G401 (cell line): ENCODE results near the gene FTCD. TPM values are rescaled to one million over a fixed set of nuclear protein-coding genes. Genes with fewer than 3 reads are reported as not detected.
"Not testable (repeated sequence)": the region's sequence is repeated elsewhere in the genome, so short reads cannot be mapped to it uniquely, and the experiment has no call there.

Source experiments
- DNase-seq: peaks from one replicate; pipeline ENCODE4 v3.0.0-alpha.2; 2015; ENCODE audit warnings: low spot score
- in situ Hi-C: cut with HindIII; loops from 2 replicates; pipeline ENCODE4 v1.10.0; 2016; ENCODE audit warnings: low sequenced_read_pairs, mixed read lengths
- total RNA-seq: library from RNA; depleted of rRNA; stranded (reverse); fragments of >200 nt; shearing (Covaris generic); gene quantifications from 2 replicates; pipeline ENCODE4 v1.2.3, GENCODE V29; 2014; rRNA removed

The FTCD gene, protein sequence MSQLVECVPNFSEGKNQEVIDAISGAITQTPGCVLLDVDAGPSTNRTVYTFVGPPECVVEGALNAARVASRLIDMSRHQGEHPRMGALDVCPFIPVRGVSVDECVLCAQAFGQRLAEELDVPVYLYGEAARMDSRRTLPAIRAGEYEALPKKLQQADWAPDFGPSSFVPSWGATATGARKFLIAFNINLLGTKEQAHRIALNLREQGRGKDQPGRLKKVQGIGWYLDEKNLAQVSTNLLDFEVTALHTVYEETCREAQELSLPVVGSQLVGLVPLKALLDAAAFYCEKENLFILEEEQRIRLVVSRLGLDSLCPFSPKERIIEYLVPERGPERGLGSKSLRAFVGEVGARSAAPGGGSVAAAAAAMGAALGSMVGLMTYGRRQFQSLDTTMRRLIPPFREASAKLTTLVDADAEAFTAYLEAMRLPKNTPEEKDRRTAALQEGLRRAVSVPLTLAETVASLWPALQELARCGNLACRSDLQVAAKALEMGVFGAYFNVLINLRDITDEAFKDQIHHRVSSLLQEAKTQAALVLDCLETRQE
- total RNA-seq: 1.1 TPM in 1 of 2 replicates, not detected in the other

DNA sequence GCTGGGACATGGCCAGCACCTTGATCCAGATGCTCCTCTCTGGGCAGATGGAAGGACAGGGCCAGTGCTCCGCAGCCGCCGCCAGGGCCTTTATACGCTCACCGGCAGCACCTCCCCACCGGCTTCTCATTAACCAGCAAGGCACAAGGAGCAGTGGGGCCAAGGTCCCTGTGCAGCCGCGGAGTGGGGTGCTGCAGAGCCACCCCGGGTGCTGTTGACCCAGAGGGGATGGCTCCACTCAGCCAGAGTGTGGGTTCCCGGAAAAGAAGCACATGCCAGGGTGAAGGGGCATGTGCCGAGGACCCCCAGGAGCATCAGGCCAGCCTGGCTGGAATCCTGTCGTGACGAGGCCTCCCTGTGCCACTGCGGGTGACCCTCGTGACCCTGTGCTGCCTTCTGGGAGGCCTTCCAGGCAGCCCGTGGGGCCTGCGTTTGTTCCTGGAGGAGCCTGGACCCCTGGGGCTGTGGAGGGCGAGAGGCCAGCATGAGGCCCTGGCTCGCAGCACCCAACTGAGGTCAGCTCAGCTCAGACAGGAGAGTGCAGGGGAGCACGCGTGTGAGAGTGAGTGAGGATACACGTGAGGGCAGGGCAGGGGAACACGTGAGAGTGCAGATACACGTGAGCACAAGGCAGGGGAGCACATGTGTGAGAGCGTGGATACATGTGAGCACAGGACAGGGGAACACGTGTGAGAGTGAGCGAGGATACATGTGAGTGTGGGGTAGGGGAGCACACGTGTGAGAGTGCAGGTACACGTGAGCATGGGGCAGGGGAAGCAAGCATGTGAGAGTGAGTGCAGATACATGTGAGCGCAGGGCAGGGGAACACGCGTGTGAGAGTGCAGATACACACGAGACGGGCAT is at the start of gene FTCD:
Gene FTCD (minus strand): TSS at position 66 of the 864 bp plus-strand sequence. CDS start 56 bp downstream, at position 10.
- no peak for DNase-seq
- in situ Hi-C loops: no loop called here

DNA sequence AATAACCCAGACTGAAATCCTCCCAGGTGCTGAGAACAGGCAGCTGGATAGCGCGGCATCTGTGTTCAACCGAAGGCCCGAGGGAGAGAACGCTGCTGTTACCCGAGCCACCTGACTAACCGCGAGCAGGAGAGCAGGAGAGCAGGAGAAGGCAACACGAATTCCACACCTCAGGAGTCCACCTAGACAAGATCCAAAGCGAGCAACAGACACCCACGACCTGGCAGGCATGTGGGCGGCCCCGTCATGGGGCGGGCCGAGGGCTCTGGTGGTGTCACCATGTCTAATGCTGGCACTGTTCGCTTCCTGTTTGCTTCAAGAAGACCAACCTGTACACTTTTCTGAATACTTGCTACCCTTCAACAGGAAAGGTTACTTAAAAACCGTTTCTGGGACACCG is 49.8 kb upstream of the FTCD start:
- in situ Hi-C loops: no loop called here

DNA sequence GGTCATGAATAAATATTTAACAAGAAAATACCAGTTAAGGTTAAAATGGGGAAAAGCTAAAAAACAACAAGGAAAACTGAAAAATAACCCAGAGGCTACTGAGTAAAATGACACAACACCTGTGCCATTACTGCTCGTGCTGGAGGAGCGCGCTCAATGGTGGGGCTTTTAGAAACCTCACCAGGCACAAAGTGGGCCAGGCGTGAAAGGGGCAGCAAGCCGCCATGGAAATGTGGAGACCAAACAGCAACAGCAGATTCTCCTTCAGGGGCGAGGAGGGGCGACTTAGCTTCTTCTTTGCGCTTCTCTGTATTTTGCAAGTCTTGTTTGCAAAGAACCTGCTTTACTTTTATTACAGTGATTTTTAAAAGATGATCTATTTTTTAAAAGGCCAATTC is 47.8 kb upstream of the FTCD start:
- no peak for DNase-seq
- in situ Hi-C loops: no loop called here

More for the DNA sequence above, 49.8 kb upstream of the FTCD start:
- no peak for DNase-seq

DNA sequence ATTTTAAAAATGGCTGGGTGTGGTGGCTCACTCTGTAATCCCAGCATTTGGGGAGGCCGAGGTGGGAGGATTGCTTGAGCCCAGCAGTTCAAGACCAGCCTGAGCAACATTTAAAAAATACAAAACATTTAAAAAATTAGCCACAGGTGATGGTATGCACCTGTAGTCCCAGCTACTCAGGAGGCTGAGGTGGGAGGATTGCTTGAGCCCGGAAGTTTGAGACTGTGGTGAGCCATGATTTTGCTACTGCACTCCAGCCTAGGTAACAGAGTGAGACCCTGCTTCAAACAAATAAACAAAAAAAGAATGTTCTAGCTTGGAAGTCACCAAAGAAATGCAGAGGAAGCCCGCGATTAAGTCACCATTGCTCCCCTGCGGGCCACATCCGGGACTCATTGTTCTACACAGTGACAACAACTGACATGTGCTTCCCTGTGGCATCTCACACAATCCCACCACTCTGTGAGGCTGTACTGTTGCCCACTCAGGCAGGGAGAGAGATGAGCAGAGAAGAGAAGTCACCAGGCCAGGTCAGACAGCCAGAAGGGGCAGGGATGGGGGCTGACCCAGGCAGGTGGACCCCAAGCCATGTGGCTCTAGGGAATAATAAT is 47.3 kb upstream of the FTCD start:
- in situ Hi-C loops: no loop called here
- DNase-seq: no peak

DNA sequence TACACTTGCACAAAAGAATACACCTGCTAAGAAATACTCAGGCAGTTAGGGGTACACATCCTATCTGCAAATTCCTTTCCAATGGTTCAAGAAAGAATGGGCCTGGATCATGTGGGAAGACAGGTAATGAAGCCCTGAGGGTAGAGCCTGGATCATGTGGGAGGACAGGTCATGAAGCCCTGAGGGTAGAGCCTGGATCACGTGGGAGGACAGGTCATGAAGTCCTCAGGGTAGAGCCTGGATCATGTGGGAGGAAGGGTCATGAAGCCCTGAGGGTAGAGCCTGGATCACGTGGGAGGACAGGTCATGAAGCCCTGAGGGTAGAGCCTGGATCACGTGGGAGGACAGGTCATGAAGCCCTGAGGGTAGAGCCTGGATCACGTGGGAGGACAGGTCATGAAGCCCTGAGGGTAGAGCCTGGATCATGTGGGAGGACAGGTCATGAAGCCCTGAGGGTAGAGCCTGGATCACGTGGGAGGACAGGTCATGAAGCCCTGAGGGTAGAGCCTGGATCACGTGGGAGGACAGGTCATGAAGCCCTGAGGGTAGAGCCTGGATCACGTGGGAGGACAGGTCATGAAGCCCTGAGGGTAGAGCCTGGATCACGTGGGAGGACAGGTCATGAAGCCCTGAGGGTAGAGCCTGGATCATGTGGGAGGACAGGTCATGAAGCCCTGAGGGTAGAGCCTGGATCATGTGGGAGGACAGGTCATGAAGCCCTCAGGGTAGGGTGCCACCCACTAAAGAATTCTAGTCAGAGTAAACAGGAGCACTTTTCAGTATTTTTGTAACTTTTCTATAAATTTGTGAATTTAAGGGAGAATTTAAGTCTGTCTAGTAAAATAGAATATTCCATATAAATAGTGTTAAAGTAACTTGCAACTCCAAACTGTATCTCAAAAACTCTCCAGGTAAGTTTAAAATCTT is 45.8 kb upstream of the FTCD start:
- in situ Hi-C loops, DNase-seq: not testable (repeated sequence)

DNA sequence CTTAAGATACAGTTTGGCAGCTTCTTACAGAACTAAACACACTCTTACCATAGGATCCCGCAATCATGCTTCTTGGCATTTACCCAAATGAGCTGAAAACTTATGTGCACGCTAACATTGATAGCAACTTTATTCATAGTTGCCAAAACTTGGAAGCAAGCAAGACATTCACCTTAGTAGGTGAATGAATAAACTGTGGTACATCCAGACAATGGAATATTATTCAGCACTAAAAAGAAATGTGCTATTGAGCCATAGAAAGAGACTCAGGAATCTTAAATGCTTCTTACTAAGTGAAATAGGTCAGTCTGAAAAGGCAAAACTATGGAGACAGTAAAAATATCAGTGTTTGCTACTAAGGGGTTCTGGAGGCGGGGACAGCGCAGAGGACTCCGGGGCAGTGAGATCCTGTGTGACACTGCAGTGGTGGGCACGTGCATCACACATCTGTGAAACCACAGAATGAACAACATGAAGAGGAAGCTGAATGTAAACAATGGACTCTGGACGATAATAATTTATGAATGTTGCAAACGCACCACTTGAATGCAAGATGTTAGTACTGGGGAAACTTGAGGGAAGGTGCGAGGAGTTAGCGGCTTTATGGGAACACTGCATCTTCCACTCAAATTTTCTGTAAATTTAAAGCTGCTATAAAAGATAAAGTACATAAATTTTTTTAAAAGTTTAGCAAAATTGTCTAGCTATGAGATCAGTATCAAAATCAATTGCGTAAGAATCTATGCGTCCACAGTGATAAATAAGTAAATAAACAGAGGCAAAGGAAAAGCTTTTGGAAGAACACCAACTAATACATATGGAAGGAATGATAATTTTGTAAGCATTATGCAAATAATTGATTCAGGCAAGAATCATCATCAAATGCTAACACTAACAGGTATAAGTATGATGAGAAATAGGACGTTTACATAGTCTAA is 44.3 kb upstream of the FTCD start:
- no peak for DNase-seq
- in situ Hi-C loops: no loop called here

DNA sequence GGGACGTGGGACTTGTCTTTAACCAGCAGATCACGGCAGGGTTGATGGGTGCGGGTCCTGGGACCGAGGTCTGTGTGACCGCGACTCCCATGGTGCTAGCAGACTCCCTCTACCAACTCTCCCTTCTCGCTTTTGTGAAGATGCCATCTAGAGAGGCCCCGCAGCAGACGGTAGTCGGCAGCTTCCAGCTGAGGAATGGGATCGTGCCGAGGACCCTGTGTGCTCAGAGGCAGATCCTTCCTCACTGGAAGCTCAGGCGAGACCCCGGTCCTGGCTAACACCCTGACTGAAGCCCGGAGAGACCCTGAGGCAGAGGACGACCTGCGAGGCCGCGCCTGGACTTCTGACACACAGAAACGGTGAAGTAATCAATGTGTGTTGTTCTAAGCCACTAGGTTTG is 41.4 kb upstream of the FTCD start:
- no peak for DNase-seq
- in situ Hi-C loops: no loop called here

DNA sequence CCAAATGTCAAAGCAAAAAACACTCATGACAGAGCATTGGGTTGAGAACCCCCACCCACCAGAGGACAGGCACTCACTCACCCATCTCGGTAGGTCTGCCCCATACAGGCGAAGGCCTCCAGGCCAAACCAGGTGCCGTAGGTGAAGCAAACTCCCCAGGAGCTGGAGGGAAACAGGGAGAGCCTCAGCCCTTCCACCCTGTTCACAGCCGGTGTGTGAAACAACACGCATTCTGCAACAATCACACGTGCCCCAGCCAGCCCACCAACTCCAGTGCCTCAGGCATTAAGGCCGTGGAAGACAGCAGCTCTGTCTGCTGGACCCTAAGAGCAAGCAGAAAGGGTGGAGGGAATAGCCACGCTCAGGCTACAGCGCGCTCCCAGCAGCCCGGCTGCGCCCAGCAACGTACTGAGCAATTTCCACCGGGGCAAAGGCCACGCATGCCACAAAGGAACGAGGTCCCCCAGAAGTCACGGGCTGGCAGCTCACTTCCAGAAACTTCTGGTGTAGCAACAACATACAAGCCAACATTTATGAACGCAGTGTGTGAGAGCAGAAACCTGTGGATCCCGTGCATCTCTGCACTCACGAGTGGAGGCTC is 40.3 kb upstream of the FTCD start:
- no peak for DNase-seq
- in situ Hi-C loops: no loop called here

DNA sequence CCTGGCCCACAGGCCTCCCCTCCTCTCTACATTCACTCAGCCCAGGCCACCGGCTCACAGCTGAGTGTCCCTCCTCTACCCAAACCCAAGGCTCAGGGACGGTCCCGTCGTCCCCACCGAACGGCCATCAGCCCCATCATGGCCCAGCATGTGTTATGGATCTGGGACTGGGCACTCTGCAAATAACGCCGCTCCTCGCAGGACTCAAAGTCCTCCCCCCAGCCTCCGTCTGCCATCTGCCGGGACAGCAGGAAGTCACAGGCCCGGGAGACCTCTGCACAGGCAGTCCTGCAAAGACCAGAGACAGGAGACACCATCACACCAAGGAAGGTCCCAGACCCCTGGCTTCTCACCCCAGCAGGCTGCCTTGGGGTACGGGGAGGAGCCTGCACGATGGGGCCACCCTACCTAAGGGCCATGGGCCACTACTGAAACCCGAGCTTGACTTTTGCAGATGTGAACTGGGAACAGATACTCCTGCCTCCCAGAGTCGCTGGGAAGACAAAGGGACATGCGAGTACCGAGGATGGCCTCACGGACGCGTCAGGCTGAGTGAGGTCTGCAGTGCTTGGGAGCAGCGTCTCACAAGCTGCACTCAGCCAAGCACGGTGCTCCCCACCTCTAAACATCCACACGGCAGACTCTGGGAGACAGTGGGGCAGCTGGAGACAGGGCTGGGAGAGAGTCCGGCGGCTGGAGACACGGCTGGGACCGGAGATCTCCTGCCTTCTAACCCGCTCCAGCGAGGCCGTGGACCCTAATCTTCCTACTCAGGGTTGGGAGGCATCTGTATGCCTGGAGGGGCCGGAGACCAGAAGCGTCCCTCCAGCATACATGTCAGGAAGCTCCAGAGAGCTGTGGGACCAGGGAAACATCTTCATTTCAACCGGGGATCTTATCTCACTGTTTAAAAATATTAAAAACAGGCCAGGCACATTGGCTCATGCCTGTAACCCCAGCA is 39.3 kb upstream of the FTCD start:
- peak; percentile 60 for DNase-seq
- in situ Hi-C loops: no loop called here

DNA sequence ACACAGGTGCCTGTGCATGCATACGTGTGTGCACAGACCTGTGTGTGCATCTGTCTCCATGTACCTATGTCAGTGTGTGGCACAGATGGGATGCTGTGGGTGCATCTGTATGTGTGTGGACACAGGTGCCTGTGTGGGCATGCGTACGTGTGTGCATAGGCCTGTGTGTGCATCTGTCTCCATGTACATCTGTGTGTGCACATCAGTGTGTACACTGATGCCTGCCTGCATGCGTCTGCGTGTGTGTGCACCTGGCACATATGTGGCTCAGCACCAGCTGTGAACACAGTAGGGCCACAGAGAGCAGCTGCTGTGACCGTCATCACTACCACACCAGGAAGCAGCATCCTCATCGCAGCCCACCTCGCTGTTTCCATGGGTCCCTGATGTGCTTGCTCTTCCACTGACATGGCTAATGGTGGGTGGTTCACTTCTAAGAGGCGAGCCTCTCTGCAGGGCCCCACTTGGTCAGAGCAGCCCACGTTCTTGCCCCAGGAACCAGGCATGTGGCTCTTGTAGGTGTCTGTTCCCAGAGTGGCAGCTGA is 38.5 kb upstream of the FTCD start:
- in situ Hi-C loops: no loop called here

DNA sequence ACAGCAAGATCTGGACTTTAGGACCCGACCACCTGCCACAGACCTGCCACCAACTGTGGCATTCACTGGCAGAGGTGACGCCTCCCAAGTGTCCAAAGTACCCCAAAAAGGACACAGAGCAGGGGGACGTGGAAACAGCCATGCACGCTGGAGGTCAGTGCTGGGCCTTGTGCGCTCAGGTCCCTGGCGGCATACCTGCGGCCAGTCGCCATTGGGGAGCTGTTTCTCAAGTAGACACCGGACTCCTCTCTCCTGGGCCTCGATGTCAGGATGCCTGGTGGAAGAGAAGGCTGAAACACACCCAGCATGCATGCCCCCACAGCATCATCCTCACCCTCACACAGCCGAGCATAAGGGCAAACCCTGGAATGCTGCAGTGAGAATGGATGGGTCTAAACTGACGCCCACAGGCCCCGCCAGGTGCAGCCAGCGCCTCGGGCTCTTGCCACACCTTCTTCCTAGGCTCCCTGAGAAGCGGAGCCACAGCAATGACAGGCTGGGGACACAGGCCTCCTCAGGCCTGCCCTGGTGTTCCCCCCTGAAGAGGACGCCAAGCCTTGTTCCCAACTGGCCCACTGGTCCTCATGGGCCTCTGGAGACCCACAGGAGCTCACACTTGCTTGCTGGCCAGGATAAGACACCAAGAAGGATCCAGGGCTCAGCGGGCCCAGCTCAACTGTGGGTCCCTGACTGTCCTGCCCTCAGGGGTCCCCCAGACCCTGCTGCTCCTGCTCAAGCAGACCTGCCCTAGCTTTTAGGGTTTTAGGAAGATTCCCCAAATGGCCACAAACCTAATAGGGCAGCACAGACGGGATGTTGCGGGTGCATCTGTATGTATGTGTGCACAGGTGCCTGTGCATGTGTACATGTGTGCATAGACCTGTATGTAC is 36.6 kb upstream of the FTCD start:
- DNase-seq: no peak
- in situ Hi-C loops: no loop called here

More for the DNA sequence above, 38.5 kb upstream of the FTCD start:
- DNase-seq: no peak

DNA sequence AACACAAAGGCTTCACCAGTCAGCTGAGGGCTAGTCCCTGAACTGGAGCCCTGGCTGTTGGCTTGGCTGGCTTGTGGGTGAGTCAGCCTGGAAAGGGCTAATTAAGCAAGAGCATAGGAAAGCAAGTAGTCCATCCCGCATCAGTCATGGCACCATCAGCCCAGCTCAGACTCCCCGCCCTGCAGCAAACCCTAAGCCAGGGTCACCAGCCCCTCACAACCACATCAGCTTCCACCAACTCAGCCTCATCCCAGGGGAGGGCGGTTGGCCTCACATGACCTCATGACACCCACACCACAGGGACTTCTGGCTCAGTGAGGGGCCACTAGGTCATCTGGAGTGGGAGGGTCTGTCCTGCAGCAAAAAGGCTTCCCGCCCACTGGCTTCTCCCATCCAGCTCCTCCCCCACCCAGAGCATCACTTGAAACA is 35.9 kb upstream of the FTCD start:
- in situ Hi-C loops: no loop called here
- no peak for DNase-seq

DNA sequence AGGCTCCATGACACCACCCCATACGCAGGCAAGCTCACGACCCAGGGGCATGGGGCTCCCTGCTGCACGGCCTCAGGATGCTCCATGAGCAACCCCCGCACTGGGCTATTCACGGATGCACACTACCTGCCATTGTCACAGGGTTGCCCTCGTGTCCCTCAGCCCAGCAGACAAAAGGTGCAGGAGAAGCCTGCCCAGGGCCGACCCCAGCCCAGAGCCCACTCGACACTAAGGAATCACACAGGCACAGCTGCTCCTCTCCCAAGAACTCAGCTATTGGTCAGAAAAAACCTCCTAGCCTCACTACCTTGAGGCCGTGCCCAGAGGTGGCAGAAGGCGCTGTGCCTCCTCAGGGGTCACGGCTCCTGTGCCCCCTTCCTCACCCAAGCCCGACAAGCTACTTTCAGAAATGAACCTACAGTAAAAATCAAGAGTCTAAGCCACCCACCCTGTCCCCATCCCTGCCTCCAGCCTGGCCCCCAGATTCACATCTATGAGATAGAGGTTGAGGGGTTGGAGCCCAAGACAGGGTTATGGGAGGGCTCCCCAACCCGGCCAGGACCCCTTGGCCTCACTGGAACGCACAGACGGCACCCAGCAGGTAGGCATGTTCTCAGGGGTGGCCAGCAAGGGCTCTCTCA is 35.2 kb upstream of the FTCD start:
- no peak for DNase-seq
- in situ Hi-C loops: no loop called here

DNA sequence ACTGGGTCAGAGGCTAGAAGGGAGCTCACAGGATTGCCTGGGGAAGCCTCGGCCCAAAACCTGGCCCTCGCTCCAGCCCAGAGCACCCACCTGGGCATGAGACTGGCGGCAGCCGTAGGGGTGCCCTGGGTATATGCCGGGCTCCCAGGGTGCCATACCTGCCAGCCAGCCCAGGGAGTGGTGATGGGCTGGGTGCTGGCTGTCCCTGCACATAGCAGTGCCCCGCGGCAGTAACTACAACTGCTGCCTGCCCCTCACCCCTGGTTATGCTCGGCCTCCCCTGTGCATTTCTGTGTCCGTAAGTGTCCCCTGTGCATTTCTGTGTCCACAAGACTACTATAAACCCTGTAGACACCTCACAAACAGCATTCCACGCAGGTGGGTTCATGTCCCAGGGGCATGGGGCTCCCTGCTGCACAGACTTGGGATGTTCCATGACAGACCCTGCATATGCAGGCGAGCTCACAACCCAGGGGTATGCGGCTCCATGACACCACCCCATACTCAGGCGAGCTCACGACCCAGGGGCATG is 34.6 kb upstream of the FTCD start:
- no peak for DNase-seq
- in situ Hi-C loops: no loop called here
